ENCODE results near the gene PIK3R4.

The PIK3R4 gene

GRCh38 chr3:130748467-130748861, 1.8 kb upstream of the PIK3R4 start:
- no peaks in the 10 kb centered on the region for H3K27me3 ChIP-seq (replicated peaks in 2 of 5; ENCODE audit: control insufficient read depth in 4 of 5, insufficient read depth in 5 of 5, low read length in 4 of 5)
- CTCF ChIA-PET, result no interaction called here
- POLR2A ChIA-PET, result interaction anchor here (1.0 kb wide), 1 partner anchor 145 kb away, joined by 3 read pairs; the partner anchor contains the start of gene ATP2C1
- no peak for DNase-seq
- peaks cover 9 to 28% (median 16%) of the 10 kb centered on the region in 4 experiments for H3K4me1 ChIP-seq (ENCODE audit: control extremely low read depth in 1 of 4, control insufficient read depth in 4 of 4, insufficient read depth in 4 of 4, low read length in 3 of 4)
- H3K4me3 ChIP-seq (ENCODE audit: control insufficient read depth in 1 of 7, extremely low read depth in 1 of 7, insufficient read depth in 4 of 7, low read depth in 2 of 7, low read length in 6 of 7), result peak overlapping the region in 5 of 7 experiments; percentile 65 to 99 (median 87)
- H3K36me3 ChIP-seq (ENCODE audit: control insufficient read depth in 4 of 4, insufficient read depth in 4 of 4, low read length in 3 of 4), result peaks cover 0 to 12% (median 6%) of the 10 kb centered on the region in 4 experiments
- peak overlapping the region in 1 of 2 experiments; percentile 69 for H3K27ac ChIP-seq (ENCODE audit: insufficient read depth in 1 of 2, low read depth in 1 of 2, low read length in 2 of 2, poor library complexity in 1 of 2, severe bottlenecking in 2 of 2)
- WGBS (ENCODE audit: insufficient coverage), result no CpG with 5 or more reads among the region's 3 CpGs
- no peaks in the 10 kb centered on the region for H3K9me3 ChIP-seq (ENCODE audit: control extremely low read depth in 1 of 5, control insufficient read depth in 4 of 5, insufficient read depth in 2 of 5, low read depth in 1 of 5, low read length in 4 of 5)

- POLR2A ChIA-PET, result no interaction called here
- CTCF ChIA-PET, result interaction anchor here (0.6 kb wide), 1 partner anchor 480 kb away, joined by 3 read pairs; no protein-coding TSS in a partner anchor
- WGBS (ENCODE audit: insufficient coverage), result 100% methylated on average over 2 of the region's 2 CpGs
Measured at GRCh38 chr3:130743354-130743753, 3.3 kb downstream of the PIK3R4 start.

GRCh38 chr3:130741946-130742610, 4.6 kb downstream of the PIK3R4 start:
- CTCF ChIA-PET, result interaction anchor here (1.3 kb wide), 1 partner anchor 12 kb away, joined by 6 read pairs; no protein-coding TSS in a partner anchor
- Histone ChIP-seq H3K27me3 (replicated peaks in 2 of 5; ENCODE audit: control insufficient read depth in 4 of 5, insufficient read depth in 5 of 5, low read length in 4 of 5) (no peaks in the 10 kb centered on the region), H3K4me1 (ENCODE audit: control extremely low read depth in 1 of 4, control insufficient read depth in 4 of 4, insufficient read depth in 4 of 4, low read length in 3 of 4) (peaks cover 7 to 23% (median 14%) of the 10 kb centered on the region in 4 experiments), H3K4me3 (ENCODE audit: control insufficient read depth in 1 of 7, extremely low read depth in 1 of 7, insufficient read depth in 4 of 7, low read depth in 2 of 7, low read length in 6 of 7) (no peak overlapping the region), H3K36me3 (ENCODE audit: control insufficient read depth in 4 of 4, insufficient read depth in 4 of 4, low read length in 3 of 4) (peaks cover 3 to 29% (median 12%) of the 10 kb centered on the region in 4 experiments), H3K9me3 (ENCODE audit: control extremely low read depth in 1 of 5, control insufficient read depth in 4 of 5, insufficient read depth in 2 of 5, low read depth in 1 of 5, low read length in 4 of 5) (no peaks in the 10 kb centered on the region), H3K27ac (ENCODE audit: insufficient read depth in 1 of 2, low read depth in 1 of 2, low read length in 2 of 2, poor library complexity in 1 of 2, severe bottlenecking in 2 of 2) (no peak overlapping the region)
- no peak for DNase-seq
- POLR2A ChIA-PET, result no interaction called here
- WGBS (ENCODE audit: insufficient coverage), result 92% methylated on average over 4 of the region's 6 CpGs

More at GRCh38 chr3:130743354-130743753, 3.3 kb downstream of the PIK3R4 start:
- Histone ChIP-seq H3K27me3 (replicated peaks in 2 of 5; ENCODE audit: control insufficient read depth in 4 of 5, insufficient read depth in 5 of 5, low read length in 4 of 5) (no peaks in the 10 kb centered on the region), H3K4me1 (ENCODE audit: control extremely low read depth in 1 of 4, control insufficient read depth in 4 of 4, insufficient read depth in 4 of 4, low read length in 3 of 4) (peaks cover 11 to 27% (median 14%) of the 10 kb centered on the region in 4 experiments), H3K36me3 (ENCODE audit: control insufficient read depth in 4 of 4, insufficient read depth in 4 of 4, low read length in 3 of 4) (peaks cover 3 to 29% (median 12%) of the 10 kb centered on the region in 4 experiments), H3K27ac (ENCODE audit: insufficient read depth in 1 of 2, low read depth in 1 of 2, low read length in 2 of 2, poor library complexity in 1 of 2, severe bottlenecking in 2 of 2) (no peak overlapping the region), H3K4me3 (ENCODE audit: control insufficient read depth in 1 of 7, extremely low read depth in 1 of 7, insufficient read depth in 4 of 7, low read depth in 2 of 7, low read length in 6 of 7) (no peak overlapping the region), H3K9me3 (ENCODE audit: control extremely low read depth in 1 of 5, control insufficient read depth in 4 of 5, insufficient read depth in 2 of 5, low read depth in 1 of 5, low read length in 4 of 5) (no peaks in the 10 kb centered on the region)
- DNase-seq, result no peak

- H3K27ac ChIP-seq (ENCODE audit: insufficient read depth in 1 of 2, low read depth in 1 of 2, low read length in 2 of 2, poor library complexity in 1 of 2, severe bottlenecking in 2 of 2), result no peak overlapping the region
- H3K9me3 ChIP-seq (ENCODE audit: control extremely low read depth in 1 of 5, control insufficient read depth in 4 of 5, insufficient read depth in 2 of 5, low read depth in 1 of 5, low read length in 4 of 5), result no peaks in the 10 kb centered on the region
- no peak for DNase-seq
- H3K4me1 ChIP-seq (ENCODE audit: control extremely low read depth in 1 of 4, control insufficient read depth in 4 of 4, insufficient read depth in 4 of 4, low read length in 3 of 4), result peaks cover 3 to 8% (median 5%) of the 10 kb centered on the region in 4 experiments
- ChIA-PET CTCF (no interaction called here), POLR2A (no interaction called here)
- H3K4me3 ChIP-seq (ENCODE audit: control insufficient read depth in 1 of 7, extremely low read depth in 1 of 7, insufficient read depth in 4 of 7, low read depth in 2 of 7, low read length in 6 of 7), result no peak overlapping the region
- H3K27me3 ChIP-seq (replicated peaks in 2 of 5; ENCODE audit: control insufficient read depth in 4 of 5, insufficient read depth in 5 of 5, low read length in 4 of 5), result no peaks in the 10 kb centered on the region
- H3K36me3 ChIP-seq (ENCODE audit: control insufficient read depth in 4 of 4, insufficient read depth in 4 of 4, low read length in 3 of 4), result peaks cover 7 to 39% (median 17%) of the 10 kb centered on the region in 4 experiments
Measured at GRCh38 chr3:130739848-130740247, 6.8 kb downstream of the PIK3R4 start.

GRCh38 chr3:130738241-130738640, 8.4 kb downstream of the PIK3R4 start:
- ChIA-PET CTCF (interaction anchor here (1.6 kb wide), 1 partner anchor 9 kb away, joined by 4 read pairs; no protein-coding TSS in a partner anchor), POLR2A (no interaction called here)
- peaks cover 8 to 35% (median 19%) of the 10 kb centered on the region in 4 experiments for H3K36me3 ChIP-seq (ENCODE audit: control insufficient read depth in 4 of 4, insufficient read depth in 4 of 4, low read length in 3 of 4)
- H3K4me3 ChIP-seq (ENCODE audit: control insufficient read depth in 1 of 7, extremely low read depth in 1 of 7, insufficient read depth in 4 of 7, low read depth in 2 of 7, low read length in 6 of 7), result no peak overlapping the region
- no peak overlapping the region for H3K27ac ChIP-seq (ENCODE audit: insufficient read depth in 1 of 2, low read depth in 1 of 2, low read length in 2 of 2, poor library complexity in 1 of 2, severe bottlenecking in 2 of 2)
- H3K4me1 ChIP-seq (ENCODE audit: control extremely low read depth in 1 of 4, control insufficient read depth in 4 of 4, insufficient read depth in 4 of 4, low read length in 3 of 4), result peaks cover 0 to 3% (median under 1%) of the 10 kb centered on the region in 4 experiments
- H3K9me3 ChIP-seq (ENCODE audit: control extremely low read depth in 1 of 5, control insufficient read depth in 4 of 5, insufficient read depth in 2 of 5, low read depth in 1 of 5, low read length in 4 of 5), result no peaks in the 10 kb centered on the region
- WGBS (ENCODE audit: insufficient coverage), result 100% methylated on average over 2 of the region's 4 CpGs
- DNase-seq, result no peak
- H3K27me3 ChIP-seq (replicated peaks in 2 of 5; ENCODE audit: control insufficient read depth in 4 of 5, insufficient read depth in 5 of 5, low read length in 4 of 5), result no peaks in the 10 kb centered on the region

GRCh38 chr3:130737622-130738021, 9.0 kb downstream of the PIK3R4 start:
- H3K4me3 ChIP-seq (ENCODE audit: control insufficient read depth in 1 of 7, extremely low read depth in 1 of 7, insufficient read depth in 4 of 7, low read depth in 2 of 7, low read length in 6 of 7), result no peak overlapping the region
- H3K27ac ChIP-seq (ENCODE audit: insufficient read depth in 1 of 2, low read depth in 1 of 2, low read length in 2 of 2, poor library complexity in 1 of 2, severe bottlenecking in 2 of 2), result no peak overlapping the region
- no peaks in the 10 kb centered on the region for H3K27me3 ChIP-seq (replicated peaks in 2 of 5; ENCODE audit: control insufficient read depth in 4 of 5, insufficient read depth in 5 of 5, low read length in 4 of 5)
- POLR2A ChIA-PET, result no interaction called here
- no peaks in the 10 kb centered on the region for H3K9me3 ChIP-seq (ENCODE audit: control extremely low read depth in 1 of 5, control insufficient read depth in 4 of 5, insufficient read depth in 2 of 5, low read depth in 1 of 5, low read length in 4 of 5)
- peaks cover 8 to 40% (median 20%) of the 10 kb centered on the region in 4 experiments for H3K36me3 ChIP-seq (ENCODE audit: control insufficient read depth in 4 of 4, insufficient read depth in 4 of 4, low read length in 3 of 4)
- CTCF ChIA-PET, result interaction anchor here (1.6 kb wide), 1 partner anchor 9 kb away, joined by 4 read pairs; no protein-coding TSS in a partner anchor
- H3K4me1 ChIP-seq (ENCODE audit: control extremely low read depth in 1 of 4, control insufficient read depth in 4 of 4, insufficient read depth in 4 of 4, low read length in 3 of 4), result peaks cover 0 to under 1% (median 0%) of the 10 kb centered on the region in 4 experiments
- DNase-seq, result no peak
- WGBS (ENCODE audit: insufficient coverage), result no CpG with 5 or more reads among the region's 2 CpGs

GRCh38 chr3:130733236-130733875, 13.3 kb downstream of the PIK3R4 start:
- Histone ChIP-seq H3K4me1 (ENCODE audit: control extremely low read depth in 1 of 4, control insufficient read depth in 4 of 4, insufficient read depth in 4 of 4, low read length in 3 of 4) (no peaks in the 10 kb centered on the region), H3K27me3 (replicated peaks in 2 of 5; ENCODE audit: control insufficient read depth in 4 of 5, insufficient read depth in 5 of 5, low read length in 4 of 5) (no peaks in the 10 kb centered on the region), H3K9me3 (ENCODE audit: control extremely low read depth in 1 of 5, control insufficient read depth in 4 of 5, insufficient read depth in 2 of 5, low read depth in 1 of 5, low read length in 4 of 5) (no peaks in the 10 kb centered on the region), H3K4me3 (ENCODE audit: control insufficient read depth in 1 of 7, extremely low read depth in 1 of 7, insufficient read depth in 4 of 7, low read depth in 2 of 7, low read length in 6 of 7) (no peak overlapping the region), H3K36me3 (ENCODE audit: control insufficient read depth in 4 of 4, insufficient read depth in 4 of 4, low read length in 3 of 4) (peaks cover 5 to 36% (median 20%) of the 10 kb centered on the region in 4 experiments), H3K27ac (ENCODE audit: insufficient read depth in 1 of 2, low read depth in 1 of 2, low read length in 2 of 2, poor library complexity in 1 of 2, severe bottlenecking in 2 of 2) (no peak overlapping the region)
- DNase-seq, result no peak
- 100% methylated on average over 6 of the region's 8 CpGs for WGBS (ENCODE audit: insufficient coverage)
- ChIA-PET POLR2A (no interaction called here), CTCF (no interaction called here)

All from common myeloid progenitor, CD34-positive (primary cell).